ENCODE measurements around the gene IQCK. TPM values are rescaled to one million over a fixed set of nuclear protein-coding genes. Genes with fewer than 3 reads are reported as not detected.

IQCK gene
- total RNA-seq, 4 donors from 2014 or later = 23.1 to 62.7 (median 37.6) TPM

DNA sequence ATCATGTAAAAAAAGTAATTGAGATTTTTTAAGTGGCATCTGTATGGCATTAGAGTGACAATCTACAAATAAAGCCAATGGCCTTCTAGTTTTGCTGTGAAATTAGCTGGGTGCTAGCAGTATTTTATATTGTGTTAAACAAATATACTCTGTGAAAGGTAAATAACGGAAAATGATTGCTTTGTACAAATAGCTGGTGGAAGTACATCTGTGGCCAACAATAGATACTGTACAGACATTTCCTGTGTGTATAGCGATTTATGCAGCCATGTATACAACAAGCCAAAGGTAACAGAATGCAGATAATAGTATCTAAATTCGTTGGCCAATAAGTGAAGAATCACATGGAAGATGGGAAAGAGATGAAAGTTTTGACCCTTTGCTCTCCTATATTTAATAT lies 26.6 kb downstream of the IQCK start:
- no peak overlapping the region for H3K4me3 ChIP-seq
- WGBS, 2 donors = 79 to 83% methylated on average over 3 of the region's 3 CpGs
- TF ChIP-seq, protein P1, sequence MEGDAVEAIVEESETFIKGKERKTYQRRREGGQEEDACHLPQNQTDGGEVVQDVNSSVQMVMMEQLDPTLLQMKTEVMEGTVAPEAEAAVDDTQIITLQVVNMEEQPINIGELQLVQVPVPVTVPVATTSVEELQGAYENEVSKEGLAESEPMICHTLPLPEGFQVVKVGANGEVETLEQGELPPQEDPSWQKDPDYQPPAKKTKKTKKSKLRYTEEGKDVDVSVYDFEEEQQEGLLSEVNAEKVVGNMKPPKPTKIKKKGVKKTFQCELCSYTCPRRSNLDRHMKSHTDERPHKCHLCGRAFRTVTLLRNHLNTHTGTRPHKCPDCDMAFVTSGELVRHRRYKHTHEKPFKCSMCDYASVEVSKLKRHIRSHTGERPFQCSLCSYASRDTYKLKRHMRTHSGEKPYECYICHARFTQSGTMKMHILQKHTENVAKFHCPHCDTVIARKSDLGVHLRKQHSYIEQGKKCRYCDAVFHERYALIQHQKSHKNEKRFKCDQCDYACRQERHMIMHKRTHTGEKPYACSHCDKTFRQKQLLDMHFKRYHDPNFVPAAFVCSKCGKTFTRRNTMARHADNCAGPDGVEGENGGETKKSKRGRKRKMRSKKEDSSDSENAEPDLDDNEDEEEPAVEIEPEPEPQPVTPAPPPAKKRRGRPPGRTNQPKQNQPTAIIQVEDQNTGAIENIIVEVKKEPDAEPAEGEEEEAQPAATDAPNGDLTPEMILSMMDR (IDR thresholded peaks at IDR 0.05) = no peak
- no peak for TF ChIP-seq POLR2A (IDR thresholded peaks at IDR 0.05)
- no peak for TF ChIP-seq EP300 (IDR thresholded peaks at IDR 0.05)
- no peaks in the 10 kb centered on the region for H3K9me3 ChIP-seq
- peaks cover 0 to 37% (median 0%) of the 10 kb centered on the region in 4 donors for H3K4me1 ChIP-seq
- H3K27me3 ChIP-seq = no peaks in the 10 kb centered on the region
- DNase-seq (ENCODE audit: low spot score in 2 of 2) = no peak
- no peak overlapping the region for H3K27ac ChIP-seq
- peaks cover 0 to 4% (median 0%) of the 10 kb centered on the region in 3 donors for H3K36me3 ChIP-seq

- no peaks in the 10 kb centered on the region for H3K9me3 ChIP-seq
- TF ChIP-seq, protein P1 (IDR thresholded peaks at IDR 0.05) = no peak
- TF ChIP-seq POLR2A (IDR thresholded peaks at IDR 0.05) (no peak), EP300 (IDR thresholded peaks at IDR 0.05) (no peak)
- peak overlapping the region in 2 of 4 donors; percentile 30 to 46 for H3K27ac ChIP-seq
- no peak overlapping the region for H3K4me3 ChIP-seq
- H3K36me3 ChIP-seq = no peaks in the 10 kb centered on the region
- 65 to 73% methylated on average over 9 of the region's 9 CpGs for WGBS, 2 donors
- no peaks in the 10 kb centered on the region for H3K27me3 ChIP-seq
- DNase-seq (ENCODE audit: low spot score in 2 of 2) = peak in 1 of 2 donors; percentile 25
- peaks cover 0 to 39% (median 0%) of the 10 kb centered on the region in 4 donors for H3K4me1 ChIP-seq
These were observed 27.4 kb downstream of the IQCK start for GRCh38 chr16:19745286-19746010.

- H3K36me3 ChIP-seq = no peaks in the 10 kb centered on the region
- no peak for DNase-seq (ENCODE audit: low spot score in 2 of 2)
- H3K27ac ChIP-seq = peak overlapping the region in 2 of 4 donors; percentile 6 to 42
- H3K27me3 ChIP-seq = no peaks in the 10 kb centered on the region
- H3K4me3 ChIP-seq = no peak overlapping the region
- TF ChIP-seq EP300 (IDR thresholded peaks at IDR 0.05) (no peak), POLR2A (IDR thresholded peaks at IDR 0.05) (no peak)
- TF ChIP-seq, protein P1 (IDR thresholded peaks at IDR 0.05) = no peak
- WGBS, 2 donors = 10 to 13% methylated on average over 4 of the region's 4 CpGs
- no peaks in the 10 kb centered on the region for H3K9me3 ChIP-seq
- H3K4me1 ChIP-seq = peaks cover 0 to 48% (median 0%) of the 10 kb centered on the region in 4 donors
These were observed 28.5 kb downstream of the IQCK start for GRCh38 chr16:19746561-19746960.

- DNase-seq (ENCODE audit: low spot score in 2 of 2) = no peak
- H3K4me3 ChIP-seq = no peak overlapping the region
- 59 to 63% methylated on average over 2 of the region's 2 CpGs for WGBS, 2 donors
- no peaks in the 10 kb centered on the region for H3K36me3 ChIP-seq
- TF ChIP-seq POLR2A (IDR thresholded peaks at IDR 0.05) (no peak), EP300 (IDR thresholded peaks at IDR 0.05) (no peak)
- TF ChIP-seq, protein P1 (IDR thresholded peaks at IDR 0.05) = no peak
- peak overlapping the region in 2 of 4 donors; percentile 2 to 42 for H3K27ac ChIP-seq
- peaks cover 0 to 64% (median 0%) of the 10 kb centered on the region in 4 donors for H3K4me1 ChIP-seq
- no peaks in the 10 kb centered on the region for H3K27me3 ChIP-seq
- no peaks in the 10 kb centered on the region for H3K9me3 ChIP-seq
These were observed 30.5 kb downstream of the IQCK start for GRCh38 chr16:19748389-19749168.
